OCI-M2 (cell line): ENCODE data around the gene GOT2.
"Not testable (repeated sequence)": the region's sequence is repeated elsewhere in the genome, so short reads cannot be mapped to it uniquely, and the experiment has no call there.

Experiments used
- DNase-seq: peaks from one replicate; lab custom pipeline; 2025; ENCODE audit not compliant: unreplicated experiment; lab: John Stamatoyannopoulos, UW

Gene GOT2

DNA sequence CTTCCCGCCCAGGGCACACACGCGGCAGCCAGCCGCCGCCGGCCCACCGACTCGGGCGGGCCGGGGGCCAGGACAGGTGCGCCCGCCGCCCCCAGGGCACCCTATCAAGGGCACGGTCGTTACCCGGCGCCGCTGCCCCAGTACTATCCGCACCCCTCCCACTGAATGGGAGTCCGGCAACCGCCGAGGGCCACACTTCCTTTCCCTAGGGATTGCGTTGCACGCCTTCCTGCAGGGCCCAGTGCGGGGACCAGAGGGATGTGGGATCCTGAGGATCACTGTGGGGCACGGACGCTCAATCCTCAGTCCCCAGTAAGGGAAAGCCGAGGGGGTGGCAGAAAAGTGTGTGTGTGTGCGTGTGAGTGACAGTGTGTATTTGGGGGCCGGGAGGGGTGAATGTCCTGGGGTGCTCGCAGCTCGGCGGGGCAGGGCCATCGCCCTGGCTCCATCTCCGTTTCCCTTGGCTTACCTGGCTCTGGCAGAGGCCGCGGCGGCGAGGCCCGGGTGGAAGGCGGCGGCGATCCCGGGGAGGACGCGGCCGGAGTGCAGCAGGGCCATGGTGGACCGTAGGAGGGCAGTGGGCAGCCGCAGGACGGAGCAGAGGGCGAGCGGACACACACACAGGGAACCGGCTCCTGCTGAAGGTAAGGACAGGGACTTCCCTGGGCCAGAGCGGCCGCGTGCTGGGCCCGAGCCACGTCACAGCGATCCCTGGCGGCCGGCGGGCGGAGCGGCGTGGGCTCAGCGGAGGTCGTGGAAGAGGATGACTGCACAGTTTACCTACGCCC, at the start of gene GOT2:
Gene GOT2 (minus strand): TSS at position 646 of the 788 bp plus-strand sequence. CDS start 88 bp downstream, at position 558.
- peak; percentile 18 for DNase-seq

DNA sequence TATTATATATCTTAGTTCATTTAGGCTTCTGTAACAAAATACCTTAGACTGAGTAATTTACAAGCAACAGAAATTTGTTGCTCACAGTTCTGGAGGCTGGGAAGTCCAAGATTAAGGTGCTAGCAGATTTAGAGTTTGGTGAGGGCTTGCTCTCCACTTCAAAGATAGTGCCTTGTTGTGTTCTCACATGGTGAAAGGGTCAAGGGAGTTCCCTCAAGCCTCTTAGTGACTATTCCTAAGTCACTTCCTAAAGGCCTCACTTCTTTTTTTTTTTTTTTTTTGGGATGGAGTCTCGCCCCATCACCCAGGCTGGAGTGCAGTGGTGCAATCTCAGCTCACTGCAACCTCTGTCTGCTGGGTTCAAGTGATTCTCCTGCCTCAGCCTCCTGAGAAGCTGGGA, 45.2 kb upstream of the GOT2 start:
- DNase-seq: not testable (repeated sequence)

DNA sequence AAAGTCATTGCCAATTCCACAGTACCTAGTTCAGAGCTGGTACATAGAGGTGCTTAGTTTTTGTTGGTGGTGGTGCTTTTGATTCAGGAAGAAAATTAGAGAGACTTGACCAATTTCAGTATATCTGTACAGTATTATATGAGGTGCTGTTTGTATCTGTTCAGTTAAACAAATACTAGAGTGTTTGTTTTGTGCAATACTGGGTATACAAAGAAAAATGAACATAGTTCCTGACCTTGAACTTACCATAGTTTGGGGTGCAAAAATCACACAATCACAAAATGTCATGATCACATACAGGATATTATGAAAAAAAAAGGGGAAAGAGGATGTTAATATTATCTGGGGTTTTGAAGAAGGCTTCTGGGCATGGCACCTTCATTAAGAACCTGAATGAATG, 39.8 kb upstream of the GOT2 start:
- DNase-seq: no peak

DNA sequence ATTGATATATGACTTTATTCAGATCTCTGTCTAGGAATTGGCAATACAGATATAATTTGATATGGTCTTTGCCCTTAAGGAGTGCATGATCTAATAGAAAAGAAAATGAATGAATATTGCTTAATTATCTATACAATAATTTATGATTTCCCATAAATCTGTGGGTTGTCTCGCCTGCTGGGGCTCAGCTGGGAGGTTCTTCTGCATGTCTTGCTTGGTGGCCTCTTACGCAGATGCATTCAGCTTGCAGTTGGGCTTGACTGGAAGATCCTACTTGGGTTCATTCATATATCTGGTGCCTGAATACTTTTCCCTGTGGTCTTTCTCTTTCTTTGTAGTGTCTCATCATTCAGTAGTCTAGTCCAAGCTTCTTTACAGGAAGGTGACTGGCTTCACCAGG, 34.0 kb upstream of the GOT2 start:
- DNase-seq: no peak

DNA sequence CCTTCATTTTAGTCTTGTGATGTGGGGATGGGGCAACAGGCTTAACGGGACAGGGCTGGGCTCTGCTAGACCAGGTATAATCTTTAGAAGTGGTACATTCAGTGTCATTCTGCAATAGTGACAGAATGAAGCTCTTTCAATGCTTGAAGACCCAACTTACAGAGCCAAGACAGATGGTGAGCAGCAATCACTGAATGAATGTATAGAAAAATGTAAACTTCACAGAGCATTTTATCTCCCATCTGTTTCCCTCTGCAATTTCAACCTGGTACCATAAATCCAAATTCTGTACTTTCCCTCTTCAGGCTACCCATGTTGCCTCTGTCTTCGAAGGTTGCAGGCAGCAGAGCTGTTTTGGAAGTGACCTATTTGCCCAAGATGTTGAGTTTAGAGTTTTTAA, 33.5 kb upstream of the GOT2 start:
- DNase-seq: no peak

DNA sequence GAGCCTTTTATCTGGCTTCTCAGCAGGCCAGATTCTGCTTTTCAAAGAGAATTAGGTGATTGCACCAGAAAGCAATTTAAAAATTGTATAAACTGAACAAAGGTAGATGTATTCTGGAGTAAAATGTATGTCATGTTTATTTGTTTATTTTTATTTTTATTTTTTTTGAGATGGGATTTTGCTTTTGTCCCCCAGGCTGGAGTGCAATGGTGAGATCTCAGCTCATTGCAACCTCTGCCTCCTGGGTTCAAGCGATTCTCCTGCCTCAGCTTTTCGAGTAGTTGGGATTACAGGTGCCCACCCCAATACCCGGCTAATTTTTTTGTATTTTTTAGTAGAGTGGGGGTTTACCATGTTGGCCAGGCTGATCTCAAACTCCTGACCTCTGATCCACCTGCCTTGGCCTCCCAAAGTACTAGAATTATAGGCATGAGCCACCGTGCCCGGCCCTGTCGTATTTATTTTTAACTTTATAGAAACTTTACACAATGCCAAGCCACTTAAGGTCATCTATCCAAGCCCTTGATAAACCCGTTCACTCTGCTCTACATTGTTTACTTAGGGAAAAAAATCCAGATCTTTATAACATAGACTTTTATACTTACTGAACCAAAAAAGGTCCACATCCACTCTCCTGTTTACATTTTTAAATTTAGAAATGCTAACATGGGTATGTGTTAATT, 22.7 kb upstream of the GOT2 start:
- no peak for DNase-seq

DNA sequence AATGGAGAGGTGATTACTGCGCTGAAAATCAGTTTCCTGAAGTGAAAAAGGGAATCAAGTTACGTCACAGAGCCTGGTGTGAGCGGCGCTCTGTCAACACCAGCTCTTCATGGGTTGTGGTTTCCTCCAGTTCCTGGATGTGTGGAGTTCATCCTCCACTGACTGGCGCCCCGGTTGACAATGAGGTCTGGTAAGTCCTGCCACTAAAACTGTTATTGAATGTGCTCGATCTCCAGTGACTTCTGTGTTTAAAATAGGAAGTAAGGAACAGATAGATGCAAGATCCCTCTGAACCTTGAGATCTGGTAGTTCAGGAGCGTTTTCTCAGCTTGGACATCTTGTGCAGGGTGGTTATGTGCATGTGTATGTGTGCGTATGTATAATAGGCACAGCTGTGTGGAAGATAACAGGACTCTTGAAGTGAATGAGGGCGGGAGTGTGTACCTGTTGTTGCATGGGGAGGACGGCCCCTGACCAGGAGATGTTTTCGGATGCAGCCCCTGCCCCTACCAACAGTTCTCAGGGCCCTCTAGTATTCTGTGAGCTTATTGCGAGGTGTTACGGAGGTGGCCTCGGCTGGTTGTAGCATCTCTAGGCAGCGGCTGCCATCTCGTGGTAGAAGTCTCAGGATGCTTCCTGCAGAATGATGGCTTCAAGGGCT, 22.0 kb upstream of the GOT2 start:
- peak; percentile 25 for DNase-seq

DNA sequence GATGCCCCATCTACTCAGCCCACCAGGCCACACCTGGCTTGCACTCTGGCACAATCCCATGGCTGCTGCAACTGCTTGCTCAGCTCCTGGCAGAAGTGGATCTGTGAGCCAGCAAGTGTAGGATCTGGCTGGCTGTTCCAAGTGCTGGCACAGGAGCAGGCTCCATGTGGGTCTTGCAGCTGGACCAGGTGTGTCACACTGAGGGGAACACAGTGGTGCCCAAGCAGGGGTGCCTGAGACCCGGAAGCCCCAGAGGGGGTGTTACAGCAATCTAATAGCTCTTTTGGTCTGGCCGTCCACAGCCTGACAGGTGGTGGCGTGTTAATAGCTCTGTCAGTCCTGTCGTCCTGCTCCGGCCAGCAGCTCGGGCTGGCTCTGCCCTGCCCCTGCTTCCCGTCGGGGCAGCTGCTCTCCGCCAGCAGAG, 19.6 kb upstream of the GOT2 start:
- no peak for DNase-seq

DNA sequence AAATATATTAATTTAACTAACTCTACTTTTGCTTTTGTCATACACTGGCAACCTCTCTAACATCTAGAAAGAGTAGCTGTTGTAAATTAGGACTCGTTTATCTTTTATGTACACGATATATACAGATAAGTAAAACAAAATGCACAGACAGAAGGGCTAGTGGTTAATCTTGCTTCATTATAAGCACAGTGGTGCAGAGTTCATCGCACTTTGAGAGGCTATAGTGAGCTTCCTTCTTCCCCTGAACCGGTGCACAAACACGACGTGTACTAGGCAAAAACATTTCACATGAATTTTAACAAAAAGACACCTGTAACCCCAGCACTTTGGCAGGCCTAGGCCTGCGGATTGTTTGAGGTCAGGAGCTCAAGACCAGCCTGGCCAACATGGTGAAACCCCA, 10.4 kb upstream of the GOT2 start:
- no peak for DNase-seq

DNA sequence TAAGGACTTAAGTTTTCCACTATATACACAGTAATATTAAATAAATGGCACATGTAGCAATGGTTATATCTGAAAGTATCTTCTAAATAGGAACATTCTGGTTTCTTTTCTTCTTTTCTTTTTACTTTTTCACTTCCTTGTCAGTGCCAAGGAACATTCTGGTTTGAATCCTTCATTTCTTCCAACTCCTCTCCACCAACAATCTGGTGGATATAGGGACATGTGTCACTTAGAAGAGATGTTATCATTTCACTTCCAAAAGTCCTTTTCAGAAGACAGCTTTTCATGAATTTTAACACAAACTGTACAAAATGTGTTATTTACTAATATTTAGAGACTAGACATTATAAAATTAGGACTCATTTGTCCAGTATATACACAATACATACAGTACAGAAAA, 7.9 kb upstream of the GOT2 start:
- no peak for DNase-seq

DNA sequence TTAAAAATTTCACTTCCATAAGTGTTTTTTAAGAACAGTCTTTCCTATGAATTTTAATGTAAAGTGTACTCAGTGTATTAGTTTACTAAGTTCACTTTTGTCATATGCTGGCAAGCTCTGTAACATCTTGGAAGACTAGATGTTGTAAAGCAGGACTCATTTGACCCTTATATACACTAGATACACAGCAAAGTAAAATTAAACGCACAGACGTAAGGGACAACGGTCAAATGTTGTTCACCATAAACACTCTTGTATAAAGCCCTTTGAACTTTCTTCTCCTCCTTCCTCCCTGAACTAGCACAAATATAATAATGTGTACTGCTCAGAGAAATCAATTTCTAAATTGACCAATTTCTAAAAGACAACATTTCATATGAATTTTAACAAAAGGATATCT, 7.0 kb upstream of the GOT2 start:
- no peak for DNase-seq

DNA sequence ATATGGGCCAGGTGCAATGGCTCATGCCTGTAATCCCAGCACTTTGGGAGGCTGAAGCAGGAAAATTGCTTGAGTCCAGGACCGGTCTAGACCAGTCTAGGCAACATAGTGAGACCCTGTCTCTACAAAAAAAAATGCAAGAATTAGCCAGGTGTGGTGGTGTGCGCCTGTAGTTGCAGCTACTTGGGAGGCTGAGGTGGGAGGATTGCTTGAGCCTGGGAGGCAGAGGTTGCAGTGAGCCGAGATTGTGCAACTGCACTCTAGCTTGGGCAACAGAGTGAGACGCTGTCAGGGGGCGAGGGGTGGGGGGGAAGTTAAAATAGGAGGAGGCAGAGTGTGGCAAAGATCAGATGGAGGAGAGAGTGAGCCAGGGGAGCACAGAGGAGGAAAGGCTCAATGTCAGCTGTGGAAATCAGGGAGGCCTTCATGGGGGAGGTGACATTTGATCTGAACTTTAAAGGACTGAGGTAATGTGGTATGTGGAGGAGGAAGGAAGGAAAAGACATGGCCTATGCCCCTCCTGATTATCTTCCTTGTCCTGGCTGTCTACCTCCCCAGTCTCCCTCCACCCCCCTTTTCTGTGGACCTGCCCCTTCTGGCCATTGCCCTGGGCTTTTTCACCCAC, 4.7 kb upstream of the GOT2 start:
- no peak for DNase-seq

DNA sequence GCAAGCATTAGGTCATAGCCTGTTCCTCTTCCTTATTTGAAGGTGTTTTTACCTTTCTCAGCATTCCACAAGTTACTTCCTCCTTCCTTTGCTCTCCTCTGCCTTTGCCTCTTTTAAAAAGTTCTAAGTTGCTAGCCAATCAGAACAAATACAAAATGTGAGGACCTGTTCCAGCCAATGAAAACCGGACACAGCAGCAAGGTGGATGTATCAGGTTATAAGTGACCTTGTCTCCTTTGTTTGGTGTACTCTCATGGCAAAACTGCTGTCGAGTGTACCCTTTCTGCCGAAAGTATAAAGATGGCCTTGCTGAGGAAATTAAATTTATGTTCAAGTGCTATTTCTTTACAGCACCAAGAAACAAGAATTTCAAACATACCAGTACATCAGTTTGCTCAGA, 2.2 kb upstream of the GOT2 start:
- DNase-seq: not testable (repeated sequence)

DNA sequence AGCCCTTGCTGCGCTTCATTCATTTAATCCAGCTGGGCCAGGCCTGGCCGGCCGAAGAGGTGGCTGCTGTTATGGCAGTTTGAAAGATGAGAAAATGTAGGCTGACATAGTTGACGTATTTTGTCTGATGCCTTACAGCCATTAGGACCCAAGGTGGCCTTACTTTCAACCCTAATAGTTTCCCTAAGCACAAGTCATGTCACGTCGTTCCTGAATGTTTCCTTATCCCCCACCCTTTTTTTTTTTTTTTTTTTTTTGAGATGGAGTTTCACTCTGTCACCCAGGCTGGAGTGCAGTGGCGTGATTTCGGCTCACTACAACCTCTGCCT, 307 bp upstream of the GOT2 start:
- no peak for DNase-seq

DNA sequence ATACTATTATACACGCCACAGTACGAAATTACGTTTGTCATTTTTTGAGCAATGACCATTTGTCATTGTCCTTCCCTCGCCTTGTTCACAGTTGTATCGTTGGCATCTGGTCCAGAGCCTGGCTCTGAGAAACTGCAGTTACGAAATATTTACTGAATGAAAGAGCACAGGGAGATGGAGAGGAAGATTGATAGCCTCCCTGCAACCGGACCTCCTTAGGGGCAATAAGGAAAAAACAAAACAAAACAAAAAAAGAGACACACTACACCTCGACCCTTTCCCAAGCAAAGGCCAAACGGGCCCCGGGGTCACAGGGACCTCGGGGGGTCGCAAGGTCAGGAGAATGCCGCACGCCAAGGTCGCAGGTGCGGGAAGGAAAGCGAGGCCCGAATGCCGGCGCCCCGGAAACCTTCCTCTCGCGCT, 857 bp downstream of the GOT2 start:
- DNase-seq: no peak

DNA sequence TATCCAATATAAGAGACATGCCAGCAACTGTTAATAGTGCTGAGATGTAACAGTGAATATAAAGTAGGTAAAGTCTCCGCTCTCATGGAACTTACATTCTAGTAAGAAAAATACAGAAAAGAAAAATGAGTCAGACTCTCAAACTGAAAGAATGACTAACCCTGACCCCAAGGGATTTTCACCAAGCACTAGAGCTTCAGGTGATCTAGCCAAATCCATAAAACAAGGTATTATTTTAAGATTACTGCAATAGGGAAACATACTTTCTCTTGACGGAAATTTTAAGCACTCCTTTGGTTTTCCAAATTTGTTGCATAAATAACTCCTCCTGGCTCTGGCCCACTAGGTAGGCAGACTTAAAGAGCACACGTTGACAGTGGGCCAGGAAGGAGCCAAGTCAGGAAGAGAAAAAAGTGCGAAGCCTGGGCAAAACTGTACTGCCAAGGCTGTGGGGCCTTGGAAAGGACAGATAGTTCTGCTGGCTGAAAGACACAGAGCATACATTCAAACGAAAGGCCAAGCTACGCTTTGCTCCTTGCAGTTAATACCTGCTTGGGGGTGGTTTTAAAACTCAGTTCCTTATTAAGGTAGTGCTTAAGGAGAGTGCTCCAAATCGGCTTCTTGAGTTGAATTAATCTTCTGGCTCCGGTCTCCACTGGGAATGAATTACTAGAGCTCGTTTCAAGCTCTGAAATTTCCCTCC, 1.4 kb downstream of the GOT2 start:
- DNase-seq: no peak

DNA sequence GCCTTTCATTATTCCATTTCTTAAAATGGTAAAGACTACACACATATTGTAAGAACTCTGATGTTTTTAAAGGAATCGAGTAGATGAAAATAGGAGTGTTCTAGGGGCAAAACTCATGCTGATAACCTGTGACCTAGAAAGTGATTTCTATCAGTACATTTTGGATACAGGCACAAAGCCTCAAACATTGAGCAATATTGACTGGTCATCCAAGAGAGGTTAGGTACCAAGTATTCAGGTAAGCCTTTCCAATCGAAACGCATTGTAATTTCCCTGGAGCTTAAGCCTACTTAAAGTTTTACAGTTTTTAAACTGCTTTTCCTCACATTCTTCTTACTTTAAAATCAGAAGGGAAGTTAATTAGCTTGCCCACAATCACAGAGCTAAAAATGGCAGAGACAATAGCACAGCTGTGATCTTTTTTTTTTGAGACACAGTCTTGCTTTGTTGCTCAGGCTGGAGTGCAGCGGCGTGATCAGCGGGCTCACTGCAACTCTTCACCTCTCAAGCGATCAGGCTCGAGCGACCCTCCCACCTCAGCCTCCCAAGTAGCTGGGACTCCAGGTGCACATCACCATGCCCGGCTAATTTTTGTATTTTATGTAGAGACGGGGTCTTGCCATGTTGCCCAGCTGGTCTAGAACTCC, 3.3 kb downstream of the GOT2 start:
- no peak for DNase-seq

DNA sequence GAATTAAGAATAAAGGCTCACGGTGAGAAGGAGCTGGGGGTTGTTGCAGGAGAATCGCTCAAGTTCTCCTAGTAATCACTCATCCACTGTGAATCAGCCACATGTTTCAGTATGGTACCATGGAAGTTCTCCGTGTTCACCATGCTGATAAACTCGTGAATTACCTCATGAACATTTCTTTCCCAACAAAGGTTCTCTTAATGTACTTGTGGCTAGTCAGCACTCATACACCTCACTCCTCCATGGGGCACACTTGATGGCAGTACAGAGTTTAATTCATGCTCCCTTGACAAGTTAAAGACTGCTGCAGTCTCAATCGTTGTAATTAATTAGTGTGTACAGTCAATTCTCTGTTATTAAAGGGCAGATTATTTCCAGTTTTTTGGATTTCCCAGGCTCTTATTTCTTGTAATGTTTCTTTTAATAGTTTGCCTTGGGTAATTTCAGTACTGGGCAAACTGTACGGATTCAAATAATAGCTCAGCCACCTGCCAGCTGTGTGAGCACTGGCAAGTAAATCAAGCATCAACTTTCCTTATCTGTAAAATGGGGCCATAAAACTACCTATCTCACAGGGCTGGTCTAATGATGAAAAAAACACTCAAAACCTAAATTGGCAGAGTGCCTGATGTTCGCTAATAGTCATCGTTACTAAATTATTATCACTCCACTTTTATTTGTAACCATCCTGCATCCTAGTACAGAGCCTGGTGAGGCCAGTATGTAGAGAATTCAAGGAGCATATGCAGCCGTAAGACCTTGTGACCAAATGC, 6.1 kb downstream of the GOT2 start:
- no peak for DNase-seq

DNA sequence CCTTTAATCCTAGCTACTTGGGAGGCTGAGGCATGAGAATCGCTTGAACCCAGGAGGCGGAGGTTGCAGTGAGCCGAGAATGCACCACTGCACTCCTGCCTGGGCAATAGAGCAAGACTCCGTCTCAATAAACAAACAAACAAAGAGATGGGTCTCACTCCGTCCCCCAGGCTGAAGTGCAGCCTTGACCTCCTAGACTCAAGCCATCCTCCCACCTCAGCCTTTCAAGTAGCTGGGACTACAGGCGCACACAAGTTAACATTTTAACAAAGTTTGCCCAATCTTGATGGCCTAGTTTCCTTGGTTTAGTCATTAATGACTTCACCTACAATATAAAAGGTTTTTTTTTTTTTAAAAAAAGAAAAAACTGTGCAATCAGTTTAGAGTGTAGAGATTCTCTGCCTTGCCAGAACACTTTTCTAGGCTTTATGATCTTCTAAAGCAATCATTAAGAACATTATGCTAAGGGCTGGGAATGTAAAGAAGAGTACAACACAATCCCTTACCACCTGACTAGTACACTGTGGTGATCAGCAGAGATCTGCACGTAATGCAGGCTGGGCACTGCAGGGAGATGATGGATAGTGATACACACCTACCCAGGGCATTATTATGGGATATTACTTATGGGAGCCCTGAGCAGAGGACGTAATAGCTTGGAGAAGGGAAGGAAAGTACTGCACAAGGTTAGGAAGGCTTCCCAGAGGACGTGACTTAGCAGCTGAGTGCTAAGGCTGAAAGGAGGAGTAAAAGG, 6.9 kb downstream of the GOT2 start:
- DNase-seq: no peak
